Purkinje cell (primary cell): Measurements from ENCODE around the gene MRPL37. TPM values are rescaled to one million over a fixed set of nuclear protein-coding genes. Genes with fewer than 3 reads are reported as not detected.

Experiments
- polyA plus RNA-seq: library from polyadenylated mRNA; unstranded; fragments of >200 nt; fragmentation: Nextera tagmentation; gene quantifications from 2 replicates; pipeline ENCODE4 v1.2.1, GENCODE V29; 2014

Gene MRPL37
- 51.6 and 58.5 TPM in 2 replicates for polyA plus RNA-seq

DNA sequence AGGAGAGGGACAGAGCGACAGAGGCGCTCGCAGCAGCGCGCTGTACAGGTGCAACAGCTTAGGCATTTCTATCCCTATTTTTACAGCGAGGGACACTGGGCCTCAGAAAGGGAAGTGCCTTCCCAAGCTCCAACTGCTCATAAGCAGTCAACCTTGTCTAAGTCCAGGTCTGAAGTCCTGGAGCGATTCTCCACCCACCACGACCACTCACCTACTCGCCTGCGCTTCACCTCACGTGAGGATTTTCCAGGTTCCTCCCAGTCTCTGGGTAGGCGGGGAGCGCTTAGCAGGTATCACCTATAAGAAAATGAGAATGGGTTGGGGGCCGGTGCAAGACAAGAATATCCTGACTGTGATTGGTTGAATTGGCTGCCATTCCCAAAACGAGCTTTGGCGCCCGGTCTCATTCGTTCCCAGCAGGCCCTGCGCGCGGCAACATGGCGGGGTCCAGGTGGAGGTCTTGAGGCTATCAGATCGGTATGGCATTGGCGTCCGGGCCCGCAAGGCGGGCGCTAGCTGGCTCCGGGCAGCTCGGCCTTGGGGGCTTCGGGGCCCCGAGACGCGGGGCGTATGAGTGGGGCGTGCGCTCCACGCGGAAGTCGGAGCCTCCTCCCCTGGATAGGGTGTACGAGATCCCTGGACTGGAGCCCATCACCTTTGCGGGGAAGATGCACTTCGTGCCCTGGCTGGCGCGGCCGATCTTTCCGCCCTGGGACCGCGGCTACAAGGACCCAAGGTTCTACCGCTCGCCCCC, at the start of gene MRPL37, which contains the start of gene CYB5RL:
MRPL37 (plus strand) TSS at position 403 of the 754 bp plus-strand sequence; CDS start at position 480, 77 bp downstream.
CYB5RL (minus strand) TSS at position 266 of the 754 bp plus-strand sequence. CDS start 4,414 bp downstream, outside the sequence.

GRCh38 chr1:54152696-54153095, 47.3 kb upstream of the MRPL37 start, which contains the start of gene CDCP2:
Gene CDCP2 (minus strand): TSS chr1:54153000. CDS start chr1:54152922, 78 bp downstream.

Other genes with a start within 250 kb of the MRPL37 start
- gene LDLRAD1, start 182.0 kb upstream of the MRPL37 start, polyA plus RNA-seq: not detected in 2 replicates
- gene TMEM59, start 147.0 kb upstream of the MRPL37 start, polyA plus RNA-seq: 431 and 436 TPM in 2 replicates
- gene TCEANC2, start 146.6 kb upstream of the MRPL37 start, polyA plus RNA-seq: 2.9 and 3.5 TPM in 2 replicates
- gene CDCP2, start 47.2 kb upstream of the MRPL37 start, polyA plus RNA-seq: not detected in 2 replicates
- gene CYB5RL, start 137 bp upstream of the MRPL37 start, polyA plus RNA-seq: 1.5 and 8.0 TPM in 2 replicates
- 16.9 and 21.9 TPM in 2 replicates for gene SSBP3, start 206.2 kb downstream of the MRPL37 start, polyA plus RNA-seq